Muscle layer of duodenum (tissue), 2 donors: ENCODE data around the gene ATP9B.
"Not testable (repeated sequence)": the region's sequence is repeated elsewhere in the genome, so short reads cannot be mapped to it uniquely, and the experiment has no call there.

Experiments
- H3K27ac ChIP-seq: one replicate; pipeline ENCODE4 v1.7.0; 2013; ENCODE audit warnings: mild to moderate bottlenecking, low read length
- H3K27me3 ChIP-seq: one replicate; pipeline ENCODE4 v1.7.0; 2013; ENCODE audit warnings: low read depth, mild to moderate bottlenecking, control low read depth, low read length
- H3K36me3 ChIP-seq, 2 donors: one replicate each; pipeline ENCODE4 v1.7.0; 2013; ENCODE audit warnings: low read length in 2 of 2, control low read depth in 1 of 2, mild to moderate bottlenecking in 1 of 2; ENCODE audit not compliant: insufficient read depth in 2 of 2, control insufficient read depth in 1 of 2
- H3K4me1 ChIP-seq, 2 donors: one replicate each; pipeline ENCODE4 v1.7.0; 2013; ENCODE audit warnings: low read length in 2 of 2, mild to moderate bottlenecking in 2 of 2, control low read depth in 1 of 2, moderate library complexity in 1 of 2; ENCODE audit not compliant: insufficient read depth in 2 of 2, control insufficient read depth in 1 of 2
- H3K4me3 ChIP-seq, 2 donors: one replicate each; pipeline ENCODE4 v1.7.0; 2013; ENCODE audit warnings: low read length in 2 of 2, low read depth in 1 of 2, mild to moderate bottlenecking in 1 of 2
- H3K9me3 ChIP-seq, 2 donors: one replicate each; pipeline ENCODE4 v1.7.0; 2013; ENCODE audit warnings: low read length in 2 of 2, control low read depth in 1 of 2, mild to moderate bottlenecking in 1 of 2; ENCODE audit not compliant: control insufficient read depth in 1 of 2
- donor health status: healthy.

Gene ATP9B

GRCh38 chr18:79246309-79247108, 177.3 kb downstream of the ATP9B start:
- Histone ChIP-seq H3K4me1 (peaks cover 0 to 3% of the 10 kb centered on the region in 2 donors), H3K9me3 (no peaks in the 10 kb centered on the region), H3K27me3 (no peaks in the 10 kb centered on the region), H3K27ac (no peak overlapping the region), H3K4me3 (no peak overlapping the region), H3K36me3 (no peaks in the 10 kb centered on the region)

- H3K36me3 ChIP-seq = no peaks in the 10 kb centered on the region
- H3K9me3 ChIP-seq = no peaks in the 10 kb centered on the region
- H3K4me3 ChIP-seq = no peak overlapping the region
- H3K27ac ChIP-seq = no peak overlapping the region
- H3K4me1 ChIP-seq = peaks cover 0 to 3% of the 10 kb centered on the region in 2 donors
- no peaks in the 10 kb centered on the region for H3K27me3 ChIP-seq
Measured at GRCh38 chr18:79248495-79249060, 179.4 kb downstream of the ATP9B start.

GRCh38 chr18:79250301-79250981, 181.2 kb downstream of the ATP9B start:
- Histone ChIP-seq H3K27ac (no peak overlapping the region), H3K4me3 (no peak overlapping the region), H3K9me3 (no peaks in the 10 kb centered on the region), H3K4me1 (no peaks in the 10 kb centered on the region), H3K36me3 (peaks cover 1 to 6% of the 10 kb centered on the region in 2 donors), H3K27me3 (no peaks in the 10 kb centered on the region)

- no peak overlapping the region for H3K27ac ChIP-seq
Measured at GRCh38 chr18:79251021-79251420, 181.8 kb downstream of the ATP9B start.

GRCh38 chr18:79252904-79253633, 183.9 kb downstream of the ATP9B start:
- Histone ChIP-seq H3K27me3 (no peaks in the 10 kb centered on the region), H3K27ac (no peak overlapping the region), H3K36me3 (peaks cover 6 to 11% of the 10 kb centered on the region in 2 donors), H3K4me3 (no peak overlapping the region), H3K4me1 (no peaks in the 10 kb centered on the region), H3K9me3 (no peaks in the 10 kb centered on the region)

More at GRCh38 chr18:79251021-79251420, 181.8 kb downstream of the ATP9B start:
- H3K36me3 ChIP-seq = peaks cover 4 to 6% of the 10 kb centered on the region in 2 donors
- H3K4me1 ChIP-seq = no peaks in the 10 kb centered on the region
- no peaks in the 10 kb centered on the region for H3K9me3 ChIP-seq
- H3K4me3 ChIP-seq = no peak overlapping the region
- no peaks in the 10 kb centered on the region for H3K27me3 ChIP-seq

- Histone ChIP-seq H3K27ac (no peak overlapping the region), H3K27me3 (no peaks in the 10 kb centered on the region), H3K4me3 (no peak overlapping the region), H3K36me3 (peaks cover 6 to 11% of the 10 kb centered on the region in 2 donors), H3K4me1 (no peaks in the 10 kb centered on the region), H3K9me3 (no peaks in the 10 kb centered on the region)
Measured at GRCh38 chr18:79257480-79257879, 188.3 kb downstream of the ATP9B start.

GRCh38 chr18:79258447-79258846, 189.3 kb downstream of the ATP9B start:
- Histone ChIP-seq H3K4me1 (no peaks in the 10 kb centered on the region), H3K36me3 (peaks cover 6 to 11% of the 10 kb centered on the region in 2 donors), H3K9me3 (no peaks in the 10 kb centered on the region), H3K4me3 (no peak overlapping the region), H3K27ac (no peak overlapping the region), H3K27me3 (no peaks in the 10 kb centered on the region)

GRCh38 chr18:79259218-79259617, 190.0 kb downstream of the ATP9B start:
- H3K27me3 ChIP-seq = no peaks in the 10 kb centered on the region
- H3K4me1 ChIP-seq = no peaks in the 10 kb centered on the region
- H3K4me3 ChIP-seq = no peak overlapping the region
- H3K27ac ChIP-seq = no peak overlapping the region
- peaks cover 4 to 11% of the 10 kb centered on the region in 2 donors for H3K36me3 ChIP-seq
- no peaks in the 10 kb centered on the region for H3K9me3 ChIP-seq

GRCh38 chr18:79260023-79260422, 190.8 kb downstream of the ATP9B start:
- H3K4me1 ChIP-seq = no peaks in the 10 kb centered on the region
- no peak overlapping the region for H3K4me3 ChIP-seq
- H3K9me3 ChIP-seq = peaks cover 0 to 4% of the 10 kb centered on the region in 2 donors
- H3K27me3 ChIP-seq = no peaks in the 10 kb centered on the region
- peaks cover 0 to 11% of the 10 kb centered on the region in 2 donors for H3K36me3 ChIP-seq
- no peak overlapping the region for H3K27ac ChIP-seq

- peaks cover 0 to 9% of the 10 kb centered on the region in 2 donors for H3K36me3 ChIP-seq
- H3K4me3 ChIP-seq = no peak overlapping the region
- peaks cover 0 to 5% of the 10 kb centered on the region in 2 donors for H3K9me3 ChIP-seq
- H3K27me3 ChIP-seq = no peaks in the 10 kb centered on the region
- H3K4me1 ChIP-seq = no peaks in the 10 kb centered on the region
- H3K27ac ChIP-seq = no peak overlapping the region
Measured at GRCh38 chr18:79260510-79260909, 191.3 kb downstream of the ATP9B start.

- not testable (repeated sequence) for H3K36me3 ChIP-seq, H3K9me3 ChIP-seq, H3K4me3 ChIP-seq, H3K27ac ChIP-seq, H3K27me3 ChIP-seq, H3K4me1 ChIP-seq
Measured at GRCh38 chr18:79265068-79265467, 195.9 kb downstream of the ATP9B start.
